SU-DHL-6 (cell line): Measurements from ENCODE around the gene PAH.

Experiments used
- H2AFZ ChIP-seq: fragments of 200-600 bp; sonication (generic); 2 replicates; pipeline ENCODE4 v1.6.1; 2014; ENCODE audit warnings: low read depth, mild to moderate bottlenecking, moderate library complexity, mixed read lengths, antibody characterized with exemption, low read length; ENCODE audit not compliant: severe bottlenecking
- H3F3A ChIP-seq: fragments of 200-600 bp; shearing (Covaris generic); 2 replicates; pipeline ENCODE4 v1.6.0; 2016; ENCODE audit warnings: antibody characterized with exemption, mild to moderate bottlenecking; ENCODE audit not compliant: insufficient read depth
- H3K27ac ChIP-seq: fragments of 200-600 bp; sonication (generic); 2 replicates; pipeline ENCODE4 v1.5.1; 2016; ENCODE audit warnings: low read depth, mild to moderate bottlenecking, low read length, moderate library complexity, mixed read lengths
- H3K27me3 ChIP-seq: fragments of 200-600 bp; sonication (generic), shearing (Covaris generic); 2 replicates; pipeline ENCODE4 v1.6.0; 2014; ENCODE audit warnings: mild to moderate bottlenecking, low read length
- H3K36me3 ChIP-seq: fragments of 200-600 bp; sonication (generic); 2 replicates; pipeline ENCODE4 v1.6.1; 2014; ENCODE audit warnings: mild to moderate bottlenecking, low read length, mixed read lengths
- H3K4me2 ChIP-seq: fragments of 300-600, 200-600 bp; shearing (Covaris generic), sonication (generic); 2 replicates; pipeline ENCODE4 v1.6.0; 2014; ENCODE audit warnings: low read length, low read depth, mild to moderate bottlenecking; ENCODE audit not compliant: poor library complexity, severe bottlenecking
- H3K4me3 ChIP-seq: fragments of 200-600 bp; sonication (generic); 2 replicates; pipeline ENCODE4 v1.5.1; 2014; ENCODE audit warnings: antibody characterized with exemption, low read length, mild to moderate bottlenecking, mixed read lengths; ENCODE audit not compliant: insufficient read depth, poor library complexity, severe bottlenecking
- H3K79me2 ChIP-seq: fragments of 200-600 bp; sonication (generic); 2 replicates; pipeline ENCODE4 v1.6.1; 2014; ENCODE audit warnings: mild to moderate bottlenecking, low read length, moderate library complexity; ENCODE audit not compliant: insufficient read depth
- H3K9ac ChIP-seq: fragments of 200-600 bp; sonication (generic); 2 replicates; pipeline ENCODE4 v1.7.0; 2014; ENCODE audit warnings: mild to moderate bottlenecking, low read length
- H3K9me2 ChIP-seq: fragments of 200-600 bp; sonication (generic); replicated peaks from 2 replicates; pipeline ENCODE4 v1.6.1; 2014; ENCODE audit warnings: low read length; ENCODE audit not compliant: insufficient read depth
- H3K9me3 ChIP-seq: fragments of 200-600 bp; sonication (generic); 2 replicates; pipeline ENCODE4 v1.6.1; 2014; ENCODE audit warnings: low read length, mixed read lengths; ENCODE audit not compliant: insufficient read depth
- H4K20me1 ChIP-seq: fragments of 200-600 bp; sonication (generic); 2 replicates; pipeline ENCODE4 v1.6.1; 2014; ENCODE audit warnings: low read depth, mild to moderate bottlenecking, antibody characterized with exemption, low read length, moderate library complexity, mixed read lengths
- CTCF ChIP-seq: fragments of 200-600 bp; sonication (generic); IDR thresholded peaks from one replicate; pipeline ENCODE4 v1.5.1; 2017; ENCODE audit warnings: antibody characterized with exemption, mild to moderate bottlenecking, low read length, moderate library complexity; ENCODE audit not compliant: insufficient read depth, poor library complexity, severe bottlenecking
- EZH2phosphoT487 ChIP-seq: fragments of 200-600 bp; sonication (generic), shearing (Covaris generic); conservative IDR thresholded peaks from 2 replicates; pipeline ENCODE4 v1.6.1; 2018; ENCODE audit warnings: mild to moderate bottlenecking, antibody characterized with exemption, low read length, moderate library complexity, mixed read lengths

Gene PAH

GRCh38 chr12:102954134-102954533, 37.1 kb upstream of the PAH start:
- Histone ChIP-seq H3K36me3 (no peaks in the 10 kb centered on the region), H3K9ac (no peak overlapping the region), H3K79me2 (no peaks in the 10 kb centered on the region), H3K27ac (no peak overlapping the region), H3K9me3 (no peaks in the 10 kb centered on the region), H4K20me1 (no peaks in the 10 kb centered on the region), H3F3A (no peaks in the 10 kb centered on the region), H3K4me3 (no peak overlapping the region), H2AFZ (no peak overlapping the region), H3K4me2 (no peak overlapping the region), H3K27me3 (no peaks in the 10 kb centered on the region), H3K9me2 (no peaks in the 10 kb centered on the region)
- TF ChIP-seq EZH2phosphoT487 (no peak), CTCF (no peak)

- H4K20me1 ChIP-seq, result no peaks in the 10 kb centered on the region
- TF ChIP-seq EZH2phosphoT487 (no peak), CTCF (no peak)
- H3K9ac ChIP-seq, result no peak overlapping the region
- no peak overlapping the region for H3K4me3 ChIP-seq
- H3K27me3 ChIP-seq, result no peaks in the 10 kb centered on the region
- H3K27ac ChIP-seq, result no peak overlapping the region
- H3K4me2 ChIP-seq, result no peak overlapping the region
- H3K36me3 ChIP-seq, result no peaks in the 10 kb centered on the region
- no peaks in the 10 kb centered on the region for H3K9me3 ChIP-seq
- H3K79me2 ChIP-seq, result no peaks in the 10 kb centered on the region
- H2AFZ ChIP-seq, result no peak overlapping the region
- H3K9me2 ChIP-seq, result no peaks in the 10 kb centered on the region
- no peaks in the 10 kb centered on the region for H3F3A ChIP-seq
Observed at GRCh38 chr12:102953221-102953620, 36.2 kb upstream of the PAH start.

GRCh38 chr12:102951841-102952240, 34.8 kb upstream of the PAH start:
- H4K20me1 ChIP-seq, result no peaks in the 10 kb centered on the region
- H3K27ac ChIP-seq, result no peak overlapping the region
- no peaks in the 10 kb centered on the region for H3K36me3 ChIP-seq
- no peaks in the 10 kb centered on the region for H3K27me3 ChIP-seq
- TF ChIP-seq CTCF, result no peak
- no peak for TF ChIP-seq EZH2phosphoT487
- H3F3A ChIP-seq, result no peaks in the 10 kb centered on the region
- H2AFZ ChIP-seq, result no peak overlapping the region
- no peaks in the 10 kb centered on the region for H3K9me2 ChIP-seq
- no peaks in the 10 kb centered on the region for H3K9me3 ChIP-seq
- H3K79me2 ChIP-seq, result no peaks in the 10 kb centered on the region
- H3K4me3 ChIP-seq, result no peak overlapping the region
- H3K4me2 ChIP-seq, result no peak overlapping the region
- no peak overlapping the region for H3K9ac ChIP-seq
